CD4-positive, alpha-beta T cell (primary cell): ENCODE results near the gene AUTS2. TPM values are rescaled to one million over a fixed set of nuclear protein-coding genes. Genes with fewer than 3 reads are reported as not detected.

ENCODE experiments used
- ATAC-seq: fragments of 200-7000 bp; cut with Tn5 transposase; one replicate; pipeline ENCODE4 v1.10.0; 2022; ENCODE audit warnings: mild to moderate bottlenecking; ENCODE audit not compliant: poor library complexity
- CTCF ChIA-PET: fragments of 350-600 bp; sonication (Branson Sonifier 250); formaldehyde crosslinking; loops from one replicate; lab custom pipeline; 2021; ENCODE audit warnings: antibody characterized with exemption, inconsistent platforms; lab: Charles Lee
- POLR2A ChIA-PET: fragments of 350-600 bp; sonication (Branson Sonifier 250); formaldehyde crosslinking; loops from one replicate; lab custom pipeline; 2021; ENCODE audit warnings: antibody characterized with exemption, inconsistent platforms; lab: Charles Lee
- DNase-seq, 14 experiments: peaks; one replicate each; pipeline ENCODE4 v3.0.0-alpha.2; 2013 to 2020; ENCODE audit warnings: mixed read lengths in 2 of 14
- H3K27ac ChIP-seq, 2 donors: one replicate each; pipeline versions ENCODE4 v1.5.1 to v1.7.0; 2013; ENCODE audit warnings: low read length in 2 of 2, low read depth in 1 of 2, mild to moderate bottlenecking in 1 of 2
- H3K27me3 ChIP-seq, 2 experiments: 1 replicate in 1 of 2; 2 replicates in 1 of 2; pipeline versions ENCODE4 v1.6.1 to v1.7.0; 2013; ENCODE audit warnings: low read length in 2 of 2, control low read depth in 1 of 2, mild to moderate bottlenecking in 1 of 2, moderate library complexity in 1 of 2; ENCODE audit not compliant: insufficient read depth in 2 of 2, control insufficient read depth in 1 of 2
- H3K36me3 ChIP-seq: one replicate; pipeline ENCODE4 v1.6.1; 2013; ENCODE audit warnings: low read length, control low read depth; ENCODE audit not compliant: insufficient read depth
- H3K4me1 ChIP-seq: one replicate; pipeline ENCODE4 v1.6.1; 2013; ENCODE audit warnings: low read length, control low read depth; ENCODE audit not compliant: insufficient read depth
- H3K4me3 ChIP-seq: one replicate; pipeline ENCODE4 v1.5.1; 2013; ENCODE audit warnings: mild to moderate bottlenecking, low read length, moderate library complexity
- H3K9me3 ChIP-seq, 2 experiments: 1 replicate in 1 of 2; 2 replicates in 1 of 2; pipeline versions ENCODE4 v1.6.1 to v1.7.0; 2013; ENCODE audit warnings: low read length in 2 of 2, mild to moderate bottlenecking in 2 of 2, control low read depth in 1 of 2, moderate library complexity in 1 of 2; ENCODE audit not compliant: control insufficient read depth in 1 of 2, insufficient read depth in 1 of 2
- H3K27ac Mint-ChIP-seq: one replicate; pipeline ENCODE4 v1.8.0; 2020; ENCODE audit warnings: mixed read lengths
- H3K27me3 Mint-ChIP-seq: one replicate; pipeline ENCODE4 v1.8.0; 2021; ENCODE audit warnings: mixed read lengths
- H3K36me3 Mint-ChIP-seq: one replicate; pipeline ENCODE4 v1.8.0; 2021; ENCODE audit warnings: low read depth, mixed read lengths
- H3K4me1 Mint-ChIP-seq: one replicate; pipeline ENCODE4 v1.8.0; 2021; ENCODE audit warnings: low read depth, mixed read lengths
- H3K4me3 Mint-ChIP-seq: one replicate; pipeline ENCODE4 v1.8.0; 2020; ENCODE audit warnings: mild to moderate bottlenecking, mixed read lengths
- H3K9me3 Mint-ChIP-seq: one replicate; pipeline ENCODE4 v1.8.0; 2020; ENCODE audit warnings: mixed read lengths
- intact Hi-C, 2 experiments: fragments of 100-400 bp; cut with DNase I in 1 of 2; cut with micrococcal nuclease in 1 of 2; formaldehyde crosslinking; loops; one replicate each; pipeline versions ENCODE4 v1.15.1 to v1.9.0; 2023 to 2025; cut with DNase I, micrococcal nuclease
- total RNA-seq, 174 experiments: library from RNA in 2 of 174; stranded (reverse) in 2 of 174; gene quantifications; one replicate each; pipeline ENCODE4 v1.2.3 and lab custom pipeline; 2021 to 2026
- TF ChIP-seq, protein P1 (sequence below): fragments of 200-600 bp; IDR thresholded peaks from one replicate; pipeline ENCODE4 v1.8.0; 2022; ENCODE audit warnings: antibody characterized with exemption, mild to moderate bottlenecking

AUTS2 gene
- total RNA-seq, 2 experiments from 2014 or later = 43.6 to 47.6 TPM

DNA sequence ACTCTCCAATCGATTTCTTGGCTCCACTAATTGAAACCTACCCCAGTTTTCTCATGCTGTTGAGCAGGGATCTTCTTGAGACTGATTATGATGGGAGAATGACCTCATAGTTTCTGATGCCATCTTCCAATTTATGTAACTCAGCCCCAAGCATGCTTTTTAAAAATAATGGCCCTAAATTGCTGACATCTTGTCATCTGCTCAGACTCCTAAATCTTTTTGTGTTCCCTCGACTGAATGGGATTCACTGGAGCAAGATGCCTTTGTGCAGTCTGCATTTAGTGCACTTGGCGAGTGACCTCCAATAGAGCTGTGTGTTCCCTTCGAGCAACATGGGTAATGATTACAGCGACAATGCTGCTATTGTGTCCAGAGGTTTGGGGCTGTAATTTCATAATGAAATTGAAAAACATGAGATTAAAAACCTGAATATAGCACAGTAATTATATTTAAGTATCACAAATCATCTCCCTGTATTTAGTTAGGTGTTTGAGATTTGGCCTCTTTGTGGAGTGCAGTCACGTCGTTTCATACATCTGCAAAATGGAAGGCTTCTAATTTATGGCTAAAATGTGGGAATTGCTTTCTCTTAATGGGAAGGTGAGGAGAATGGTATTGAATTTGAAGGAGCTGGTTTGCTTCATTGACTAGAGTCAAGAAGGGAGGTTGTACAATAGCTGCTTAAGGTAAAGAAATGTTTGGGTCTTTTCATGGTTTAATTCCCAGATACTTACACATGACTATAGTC, 192.9 kb downstream of the AUTS2 start:
- TF ChIP-seq, protein P1, sequence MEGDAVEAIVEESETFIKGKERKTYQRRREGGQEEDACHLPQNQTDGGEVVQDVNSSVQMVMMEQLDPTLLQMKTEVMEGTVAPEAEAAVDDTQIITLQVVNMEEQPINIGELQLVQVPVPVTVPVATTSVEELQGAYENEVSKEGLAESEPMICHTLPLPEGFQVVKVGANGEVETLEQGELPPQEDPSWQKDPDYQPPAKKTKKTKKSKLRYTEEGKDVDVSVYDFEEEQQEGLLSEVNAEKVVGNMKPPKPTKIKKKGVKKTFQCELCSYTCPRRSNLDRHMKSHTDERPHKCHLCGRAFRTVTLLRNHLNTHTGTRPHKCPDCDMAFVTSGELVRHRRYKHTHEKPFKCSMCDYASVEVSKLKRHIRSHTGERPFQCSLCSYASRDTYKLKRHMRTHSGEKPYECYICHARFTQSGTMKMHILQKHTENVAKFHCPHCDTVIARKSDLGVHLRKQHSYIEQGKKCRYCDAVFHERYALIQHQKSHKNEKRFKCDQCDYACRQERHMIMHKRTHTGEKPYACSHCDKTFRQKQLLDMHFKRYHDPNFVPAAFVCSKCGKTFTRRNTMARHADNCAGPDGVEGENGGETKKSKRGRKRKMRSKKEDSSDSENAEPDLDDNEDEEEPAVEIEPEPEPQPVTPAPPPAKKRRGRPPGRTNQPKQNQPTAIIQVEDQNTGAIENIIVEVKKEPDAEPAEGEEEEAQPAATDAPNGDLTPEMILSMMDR = no peak
- no peak for ATAC-seq
- Mint-ChIP-seq H3K36me3 (no peaks in the 10 kb centered on the region), H3K27ac (no peak overlapping the region), H3K4me1 (no peaks in the 10 kb centered on the region), H3K4me3 (no peak overlapping the region), H3K9me3 (no peaks in the 10 kb centered on the region), H3K27me3 (no peaks in the 10 kb centered on the region)
- Histone ChIP-seq H3K4me1 (no peaks in the 10 kb centered on the region), H3K4me3 (no peak overlapping the region), H3K36me3 (no peaks in the 10 kb centered on the region), H3K9me3 (no peaks in the 10 kb centered on the region), H3K27me3 (no peaks in the 10 kb centered on the region), H3K27ac (no peak overlapping the region)
- DNase-seq = no peak
- ChIA-PET POLR2A (no interaction called here), CTCF (no interaction called here)
- intact Hi-C loops = no loop called here

DNA sequence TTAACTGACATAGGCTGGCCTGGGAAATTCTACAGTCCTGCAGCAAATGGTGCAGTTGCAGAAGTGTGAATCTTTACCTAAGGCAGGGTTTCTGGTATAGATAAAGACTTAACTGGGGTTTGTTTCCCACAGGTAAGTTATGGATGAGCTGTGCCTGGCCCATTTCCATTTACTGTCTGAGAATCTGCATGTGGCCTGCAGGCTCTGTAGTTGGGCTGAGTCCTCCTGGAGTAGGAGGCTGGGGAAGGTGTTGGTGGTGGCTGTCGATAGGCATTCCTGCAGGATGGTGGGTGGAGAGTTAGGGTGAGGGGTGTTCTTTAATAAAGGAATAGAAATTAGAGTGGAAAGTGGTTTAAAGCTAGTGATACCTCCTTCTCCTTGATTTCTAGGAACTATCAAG, 193.5 kb downstream of the AUTS2 start:
- TF ChIP-seq, protein P1 = no peak
- no peaks in the 10 kb centered on the region for H3K27me3 ChIP-seq
- no peaks in the 10 kb centered on the region for H3K4me1 ChIP-seq
- ChIA-PET CTCF (no interaction called here), POLR2A (no interaction called here)
- Mint-ChIP-seq H3K36me3 (no peaks in the 10 kb centered on the region), H3K4me1 (no peaks in the 10 kb centered on the region), H3K27ac (no peak overlapping the region), H3K27me3 (no peaks in the 10 kb centered on the region), H3K9me3 (no peaks in the 10 kb centered on the region), H3K4me3 (no peak overlapping the region)
- no peaks in the 10 kb centered on the region for H3K36me3 ChIP-seq
- no peaks in the 10 kb centered on the region for H3K9me3 ChIP-seq
- intact Hi-C loops = no loop called here
- DNase-seq (no peak), ATAC-seq (no peak)
- H3K27ac ChIP-seq = no peak overlapping the region
- no peak overlapping the region for H3K4me3 ChIP-seq

DNA sequence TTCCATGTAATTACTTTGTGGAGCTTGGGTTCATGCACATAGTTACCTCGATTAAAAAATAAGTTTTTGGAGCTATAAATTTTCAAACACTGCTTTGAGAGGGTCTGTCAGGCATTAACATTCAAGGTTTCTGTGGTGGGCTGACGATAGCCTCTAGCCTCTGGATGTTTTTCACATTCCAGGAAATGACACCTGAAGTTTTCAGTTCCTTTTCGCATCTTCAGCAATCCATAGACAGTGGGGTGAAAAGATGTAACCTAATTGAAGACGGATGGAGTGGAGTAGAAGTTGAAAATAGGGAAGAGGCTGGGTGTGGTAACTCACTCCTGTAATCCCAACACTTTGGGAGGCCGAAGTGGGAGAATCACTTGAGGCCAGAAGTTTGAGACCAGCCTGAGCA, 197.7 kb downstream of the AUTS2 start:
- Mint-ChIP-seq H3K9me3 (no peaks in the 10 kb centered on the region), H3K27me3 (no peaks in the 10 kb centered on the region), H3K27ac (no peak overlapping the region), H3K4me1 (no peaks in the 10 kb centered on the region), H3K4me3 (no peak overlapping the region), H3K36me3 (no peaks in the 10 kb centered on the region)
- TF ChIP-seq, protein P1 = no peak
- POLR2A ChIA-PET = no interaction called here
- Histone ChIP-seq H3K27ac (no peak overlapping the region), H3K9me3 (no peaks in the 10 kb centered on the region), H3K36me3 (no peaks in the 10 kb centered on the region), H3K4me3 (no peak overlapping the region), H3K27me3 (no peaks in the 10 kb centered on the region), H3K4me1 (no peaks in the 10 kb centered on the region)
- DNase-seq (no peak), ATAC-seq (no peak)
- intact Hi-C loops = no loop called here
- CTCF ChIA-PET = interaction anchor here (0.7 kb wide), 1 partner anchor 514 kb away, joined by 3 read pairs; no protein-coding TSS in a partner anchor
